GM18951 (cell line): ENCODE results near the gene DENND10.

Source experiments
- POLR2A ChIP-seq: IDR thresholded peaks from 4 replicates; pipeline ENCODE4 v1.6.1; 2011; ENCODE audit warnings: mild to moderate bottlenecking; ENCODE audit not compliant: insufficient read length, insufficient read depth; ENCODE audit errors: extremely low read depth
- in situ Hi-C: fragments of 300-500 bp; cut with MboI; formaldehyde crosslinking; loops from one replicate; pipeline ENCODE4 v1.12.0; 2022; ENCODE audit warnings: low sequenced_read_pairs, mixed read lengths, inconsistent platforms; ENCODE audit not compliant: unreplicated experiment

Gene DENND10

DNA sequence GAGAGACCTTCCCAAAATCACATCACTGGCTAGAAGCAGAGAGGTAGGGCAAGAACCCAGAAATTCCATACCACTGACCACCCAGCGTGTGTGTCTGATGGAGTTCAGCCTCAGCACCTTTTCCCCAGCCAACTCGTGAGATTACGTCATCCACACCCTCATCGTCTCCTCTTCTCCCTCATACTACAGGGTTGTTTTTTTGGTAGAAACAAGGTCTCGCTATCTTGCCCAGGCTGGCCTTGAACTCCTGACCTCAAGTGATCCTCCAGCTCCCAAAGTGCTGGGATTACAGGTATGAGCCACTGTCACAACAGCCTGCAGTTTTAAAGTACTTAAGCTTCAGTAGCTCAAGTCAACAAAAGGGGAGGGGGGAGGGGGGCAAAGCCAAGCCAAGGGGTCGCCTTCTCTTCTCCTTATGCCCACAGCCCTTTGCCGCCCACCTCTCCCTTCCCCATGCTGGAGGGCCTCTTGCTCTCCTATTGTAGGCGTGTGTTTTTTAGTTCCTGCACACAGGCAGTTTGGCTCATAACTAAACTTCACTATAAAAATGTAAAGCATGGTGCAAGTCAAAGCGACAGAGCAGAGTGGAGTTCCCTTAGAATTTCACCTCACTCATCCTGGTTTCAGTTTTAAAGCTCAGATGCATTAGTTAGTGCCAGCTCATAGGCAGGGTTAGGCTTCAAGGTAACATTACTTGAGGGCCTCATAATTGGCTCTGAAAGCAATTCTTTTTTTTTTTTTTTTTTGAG, 79.9 kb downstream of the DENND10 start:
- in situ Hi-C loops = no loop called here
- no peak for TF ChIP-seq POLR2A
